ENCODE results near the gene NKX2-2.
A peak's percentile ranks its signal among the peaks of the same experiment; 100 is the strongest.
"Not testable (repeated sequence)": the region's sequence is repeated elsewhere in the genome, so short reads cannot be mapped to it uniquely, and the experiment has no call there.

Gene NKX2-2

GRCh38 chr20:21509597-21510371 is 4.1 kb downstream of the NKX2-2 start:
- DNase-seq (ENCODE audit: low read depth in 2 of 2, low spot score in 1 of 2): no peak

DNA sequence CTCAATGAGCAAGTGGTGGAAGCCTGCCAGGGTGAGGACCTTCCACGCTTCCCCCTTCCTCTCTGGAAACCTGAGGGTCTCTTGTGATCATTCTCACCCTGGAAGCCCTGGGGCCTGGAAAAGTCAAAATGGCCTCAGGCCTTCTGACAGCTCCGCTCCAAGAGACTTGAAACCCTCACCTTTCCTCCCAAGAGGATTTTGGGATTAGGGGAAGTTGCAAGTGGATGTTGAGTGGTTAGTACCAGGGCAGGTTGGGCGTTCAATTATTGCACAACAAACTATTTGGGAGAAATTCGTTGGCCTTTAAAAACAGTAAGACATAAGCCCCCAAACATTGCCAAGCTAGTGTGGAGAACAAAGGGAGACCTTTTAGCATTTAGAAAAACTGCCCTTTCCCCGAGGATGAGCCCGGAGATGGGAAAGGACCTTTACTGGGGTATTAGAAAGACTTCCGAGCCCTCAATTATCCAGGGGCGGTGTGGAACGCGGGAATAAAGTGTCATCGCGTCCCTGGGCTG is 4.7 kb downstream of the NKX2-2 start:
- DNase-seq (ENCODE audit: low read depth in 2 of 2, low spot score in 1 of 2): no peak

DNA sequence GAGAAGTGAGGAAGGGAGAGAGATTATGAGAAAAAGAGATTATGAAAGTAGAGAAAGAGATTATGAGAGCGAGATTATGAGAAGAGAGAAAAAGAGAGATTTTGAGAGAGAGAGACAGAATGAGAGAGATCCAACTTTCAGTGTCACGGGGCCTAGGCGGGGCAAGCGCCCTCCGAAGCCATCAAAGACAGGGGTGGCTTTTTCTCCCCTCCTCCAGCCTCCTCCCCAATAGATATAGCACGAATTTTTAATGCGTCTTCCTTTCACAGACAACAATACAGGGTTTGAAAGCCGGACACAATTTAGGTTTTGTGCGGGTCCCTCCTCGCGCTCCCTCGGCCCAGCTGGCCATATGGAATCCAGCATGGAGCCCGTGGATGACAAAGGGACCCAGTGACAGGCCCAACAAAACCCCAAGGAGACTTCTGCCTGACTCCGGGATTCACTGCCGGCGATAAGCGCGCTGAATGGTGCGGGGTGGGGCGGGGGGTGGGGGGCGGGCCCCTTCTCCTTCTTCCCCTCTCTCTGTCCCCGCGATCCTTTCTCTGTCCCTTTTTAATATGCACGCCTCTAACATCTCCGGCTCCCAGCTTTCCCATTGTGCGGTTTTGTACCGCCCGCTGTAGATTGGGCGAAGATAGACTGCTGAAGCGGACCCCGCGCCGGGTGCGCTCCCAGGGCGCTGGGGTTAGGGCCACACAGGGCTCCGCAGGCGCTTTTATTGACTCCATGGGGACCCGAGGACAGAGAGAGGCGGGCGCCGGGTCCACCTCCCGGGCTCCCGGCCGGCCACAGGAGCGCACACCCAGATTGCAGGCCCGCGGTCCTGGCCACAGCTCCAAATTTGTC is 5.4 kb downstream of the NKX2-2 start:
- DNase-seq (ENCODE audit: low read depth in 2 of 2, low spot score in 1 of 2): no peak

DNA sequence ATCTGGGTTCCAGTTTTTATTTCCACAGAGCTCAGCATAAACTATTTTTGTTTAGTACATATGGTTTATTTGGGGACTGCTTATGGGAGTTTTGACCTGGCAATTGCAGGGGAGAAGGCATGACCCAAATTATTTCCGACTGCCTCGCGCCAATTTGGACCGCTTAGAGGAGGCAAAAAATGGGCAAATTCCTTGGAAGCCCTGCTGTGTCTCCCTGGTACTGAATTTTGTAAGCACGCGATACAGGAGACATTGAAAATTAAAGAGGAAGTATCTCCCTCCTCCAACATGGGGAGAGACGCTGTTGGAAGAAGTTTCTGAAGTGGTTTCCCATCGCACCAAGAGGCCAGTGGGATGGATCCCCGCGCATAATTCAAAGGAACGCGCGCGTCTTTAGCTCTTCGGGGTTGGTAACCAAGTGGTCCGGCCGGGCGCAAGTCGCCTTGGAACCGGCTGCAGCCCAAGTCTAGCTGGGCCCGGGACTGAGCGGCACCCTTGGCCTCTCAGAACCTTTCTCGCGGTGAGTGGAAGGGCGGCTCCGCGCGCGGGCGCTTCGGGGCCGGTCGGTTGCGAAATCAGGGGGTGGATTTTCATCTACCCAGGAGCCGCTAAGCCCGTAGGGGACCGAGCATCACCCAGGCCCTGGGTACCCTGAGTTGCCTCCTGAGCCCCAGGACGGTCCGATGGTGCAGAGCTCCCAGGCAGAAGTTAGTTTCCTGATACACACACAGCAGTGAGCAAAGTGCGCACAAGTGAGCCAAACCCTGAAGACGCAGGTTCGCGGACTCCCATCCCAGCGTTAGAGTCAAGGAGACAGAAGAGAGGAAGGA is 6.2 kb downstream of the NKX2-2 start:
- no peak for DNase-seq (ENCODE audit: low read depth in 2 of 2, low spot score in 1 of 2)

GRCh38 chr20:21505810-21506530 is 7.9 kb downstream of the NKX2-2 start:
- DNase-seq (ENCODE audit: low read depth in 2 of 2, low spot score in 1 of 2): peak; percentile 25 to 29

DNA sequence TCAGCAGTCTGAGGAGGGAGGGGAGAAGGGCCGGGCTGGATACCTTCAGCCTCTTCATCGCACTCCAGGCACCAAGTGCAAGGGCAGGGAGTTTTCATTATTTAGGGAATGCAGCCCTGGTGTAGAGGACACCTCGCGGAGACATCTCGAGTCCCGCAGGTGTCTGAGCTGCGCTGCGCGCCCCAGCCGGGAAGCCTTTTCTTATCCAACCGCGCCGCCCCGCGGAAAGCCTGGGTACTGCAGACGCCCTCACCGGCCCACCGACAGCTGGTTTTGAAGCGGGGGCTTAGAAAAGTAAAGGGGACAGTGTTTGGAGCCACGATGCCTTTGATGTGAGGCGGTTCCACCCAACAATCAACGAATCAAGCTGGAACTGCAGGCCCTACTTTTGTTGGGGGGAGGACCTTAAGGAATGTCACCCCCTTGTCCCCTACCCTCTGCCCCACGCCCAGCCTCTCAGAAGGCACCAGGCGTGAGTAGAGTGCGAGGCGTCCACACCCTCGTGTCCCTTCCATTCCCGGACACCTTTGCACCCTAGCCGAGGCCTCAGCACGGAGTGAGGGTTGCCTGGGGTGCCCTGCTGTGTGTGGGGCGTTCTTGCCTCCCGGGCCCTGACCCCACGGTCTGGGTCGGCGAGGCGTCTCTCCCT is 8.6 kb downstream of the NKX2-2 start:
- peak; percentile 47 to 69 for DNase-seq (ENCODE audit: low read depth in 2 of 2, low spot score in 1 of 2)

GRCh38 chr20:21504323-21504722 is 9.5 kb downstream of the NKX2-2 start:
- no peak for DNase-seq (ENCODE audit: low read depth in 2 of 2, low spot score in 1 of 2)

- DNase-seq (ENCODE audit: low read depth in 2 of 2, low spot score in 1 of 2): no peak
Measured at GRCh38 chr20:21503345-21503744, 10.5 kb downstream of the NKX2-2 start.

DNA sequence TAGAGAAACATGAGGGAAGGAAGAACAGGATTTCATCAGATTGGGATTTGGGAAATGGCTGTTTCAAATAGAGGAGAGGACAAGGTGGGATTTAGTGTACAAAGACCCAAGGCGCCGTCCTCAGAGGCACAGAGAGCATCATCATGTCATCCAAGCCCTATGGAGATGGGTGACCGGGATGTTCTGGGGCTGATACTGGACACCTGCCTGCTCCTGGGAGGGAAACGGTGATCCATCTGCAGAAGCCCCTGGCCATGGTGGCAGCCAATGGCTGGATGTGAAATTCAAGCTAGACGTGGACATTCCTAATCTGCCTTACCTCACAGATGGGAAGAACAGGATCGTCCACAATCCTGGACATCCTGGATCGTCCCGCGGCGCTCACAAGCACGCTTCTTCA is 12.7 kb downstream of the NKX2-2 start:
- no peak for DNase-seq (ENCODE audit: low read depth in 2 of 2, low spot score in 1 of 2)

DNA sequence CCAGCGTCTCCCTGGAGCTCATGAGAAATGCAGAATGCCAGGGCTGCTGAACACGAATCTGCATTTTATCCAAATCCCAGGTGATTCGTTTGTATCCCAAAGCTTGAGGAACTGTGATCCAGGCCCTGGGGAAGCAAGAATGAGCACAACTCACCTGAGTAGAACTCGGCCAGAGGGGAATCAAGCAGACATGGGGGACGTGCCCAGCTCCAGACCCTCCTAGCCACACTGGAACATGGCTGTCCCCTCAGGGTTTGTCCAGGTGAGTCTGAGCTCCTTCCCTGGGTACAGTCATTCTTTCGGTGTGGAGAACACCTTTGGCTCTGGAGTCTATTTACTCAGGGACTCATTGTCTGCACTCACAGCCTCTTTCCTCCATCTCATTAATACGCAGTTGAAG is 13.3 kb downstream of the NKX2-2 start:
- no peak for DNase-seq (ENCODE audit: low read depth in 2 of 2, low spot score in 1 of 2)

DNA sequence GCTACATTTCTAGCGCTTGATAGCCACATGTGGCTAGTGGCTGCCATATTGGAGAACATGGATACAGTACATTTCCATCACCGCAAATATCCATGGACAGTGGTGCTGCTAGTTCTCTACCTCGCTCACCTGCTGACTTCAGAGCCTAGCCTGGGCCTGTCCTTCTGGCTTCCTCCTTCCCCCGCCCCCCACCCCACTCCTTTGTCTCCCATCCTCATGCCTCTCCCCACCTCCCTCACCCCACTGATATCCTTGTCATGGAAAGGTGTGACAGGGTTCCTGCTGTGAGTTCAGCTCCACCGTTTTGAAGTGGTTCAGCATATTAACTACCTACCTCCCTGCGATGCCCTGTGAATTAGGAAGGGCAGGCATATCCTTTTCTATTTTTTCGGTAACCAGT is 14.2 kb downstream of the NKX2-2 start:
- DNase-seq (ENCODE audit: low read depth in 2 of 2, low spot score in 1 of 2): no peak

GRCh38 chr20:21498635-21499034 is 15.2 kb downstream of the NKX2-2 start:
- no peak for DNase-seq (ENCODE audit: low read depth in 2 of 2, low spot score in 1 of 2)

DNA sequence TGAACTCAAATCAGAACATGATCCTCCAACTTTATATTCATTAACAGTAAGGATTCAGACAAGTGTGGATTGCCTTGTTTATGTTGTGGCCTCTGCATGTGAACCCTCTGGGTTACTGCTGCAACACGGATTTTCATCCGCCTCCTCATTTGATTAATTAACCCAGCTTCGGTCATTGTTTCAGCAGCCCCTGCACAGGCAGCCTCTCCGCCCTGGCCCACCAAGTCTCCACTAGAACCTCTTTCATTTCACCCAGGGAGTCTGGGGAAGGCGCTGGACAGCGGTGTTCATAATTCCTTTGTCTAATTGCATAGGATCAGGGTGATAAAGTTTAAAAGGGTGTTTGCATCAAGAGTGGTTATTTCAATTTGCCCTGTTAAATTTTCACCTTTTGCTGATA is 15.7 kb downstream of the NKX2-2 start:
- DNase-seq (ENCODE audit: low read depth in 2 of 2, low spot score in 1 of 2): no peak

- DNase-seq (ENCODE audit: low read depth in 2 of 2, low spot score in 1 of 2): no peak
Measured at GRCh38 chr20:21496452-21496851, 17.4 kb downstream of the NKX2-2 start.

GRCh38 chr20:21493049-21493448 is 20.8 kb downstream of the NKX2-2 start:
- no peak for DNase-seq (ENCODE audit: low read depth in 2 of 2, low spot score in 1 of 2)

DNA sequence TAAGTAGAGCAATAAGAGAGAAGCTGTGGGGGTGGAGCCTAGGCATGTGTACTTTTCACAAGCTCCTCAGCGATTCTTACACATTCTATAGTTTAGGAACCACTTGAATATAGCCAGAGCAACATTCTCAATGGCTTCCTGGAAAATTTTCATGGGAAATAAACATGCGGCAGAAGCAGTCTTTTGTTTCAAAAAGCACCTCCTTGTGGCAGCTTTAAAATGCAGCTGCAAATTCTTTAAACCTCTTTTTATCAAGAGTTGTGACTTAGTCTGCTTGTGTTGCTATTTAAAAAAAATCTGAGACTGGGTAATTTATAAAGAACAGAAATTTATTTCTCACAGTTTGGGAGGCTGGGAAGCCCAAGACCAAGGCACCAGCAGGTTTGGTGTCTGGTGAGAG is 23.8 kb downstream of the NKX2-2 start:
- no peak for DNase-seq (ENCODE audit: low read depth in 2 of 2, low spot score in 1 of 2)

DNA sequence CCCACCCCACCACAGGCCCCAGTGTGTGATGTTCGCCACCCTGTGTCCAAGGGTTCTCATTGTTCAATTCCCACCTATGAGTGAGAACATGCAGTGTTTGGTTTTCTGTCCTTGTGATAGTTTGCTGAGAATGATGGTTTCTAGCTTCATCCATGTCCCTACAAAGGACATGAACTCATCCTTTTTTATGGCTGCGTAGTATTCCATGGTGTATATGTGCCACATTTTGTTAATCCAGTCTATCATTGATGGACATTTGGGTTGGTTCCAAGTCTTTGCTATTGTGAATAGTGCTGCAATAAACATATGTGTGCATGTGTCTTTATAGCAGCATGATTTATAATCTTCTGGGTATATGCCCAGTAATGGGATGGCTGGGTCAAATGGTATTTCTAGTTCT is 33.7 kb downstream of the NKX2-2 start:
- not testable (repeated sequence) for DNase-seq (ENCODE audit: low read depth in 2 of 2, low spot score in 1 of 2)

DNA sequence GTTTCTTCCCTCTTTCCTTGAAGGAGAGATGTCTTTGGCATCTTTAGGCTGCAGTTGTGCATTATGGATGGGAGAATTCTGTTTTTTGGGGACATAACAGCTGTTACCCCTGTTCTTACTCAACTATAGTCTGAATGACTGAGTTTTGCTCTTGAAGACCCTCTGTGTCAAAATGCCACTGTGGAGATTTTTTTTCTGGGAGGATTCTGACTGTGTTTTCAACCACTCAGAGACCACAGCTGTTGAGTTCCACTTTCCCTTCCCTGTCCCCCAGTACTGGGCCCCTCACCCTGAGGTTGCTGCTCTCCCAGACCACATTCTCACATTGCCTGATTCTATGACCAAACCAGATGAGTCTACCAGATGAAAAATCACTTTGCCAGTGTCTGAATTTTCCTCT is 48.1 kb downstream of the NKX2-2 start:
- no peak for DNase-seq (ENCODE audit: low read depth in 2 of 2, low spot score in 1 of 2)

DNA sequence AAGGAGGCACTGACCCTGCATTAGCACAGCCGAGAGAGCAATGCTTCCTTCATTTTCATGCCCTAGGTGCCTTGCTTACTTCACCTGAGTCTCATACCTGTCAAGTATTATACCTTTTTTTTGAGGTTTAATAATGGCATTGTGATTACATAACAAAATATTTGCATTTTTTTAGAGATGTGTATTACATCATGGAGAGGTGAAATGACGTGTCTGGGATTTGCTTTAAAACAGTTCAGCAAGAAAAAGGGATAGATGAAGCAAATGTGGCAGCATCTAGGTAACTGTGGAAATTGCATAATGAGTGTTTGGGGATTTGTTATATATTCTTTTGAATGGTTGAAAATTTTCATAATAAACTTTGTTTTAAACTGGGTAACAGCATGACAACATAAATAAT is 48.9 kb downstream of the NKX2-2 start:
- DNase-seq (ENCODE audit: low read depth in 2 of 2, low spot score in 1 of 2): no peak

Data from stimulated activated CD8-positive, alpha-beta memory T cell treated with anti-CD3 and anti-CD28 coated beads, Interleukin-4, amount 100 ng/mL, for 1 hour (primary cell).